HG03558 (cell line): ENCODE measurements around the gene PCLO.
"Not testable (repeated sequence)": the region's sequence is repeated elsewhere in the genome, so short reads cannot be mapped to it uniquely, and the experiment has no call there.

Experiments
- ATAC-seq: cut with Tn5 transposase; IDR thresholded peaks from one replicate; pipeline ENCODE4 v1.9.1; 2021; ENCODE audit warnings: moderate number of reproducible peaks; ENCODE audit not compliant: unreplicated experiment; ENCODE audit errors: extremely low read depth

Gene PCLO

DNA sequence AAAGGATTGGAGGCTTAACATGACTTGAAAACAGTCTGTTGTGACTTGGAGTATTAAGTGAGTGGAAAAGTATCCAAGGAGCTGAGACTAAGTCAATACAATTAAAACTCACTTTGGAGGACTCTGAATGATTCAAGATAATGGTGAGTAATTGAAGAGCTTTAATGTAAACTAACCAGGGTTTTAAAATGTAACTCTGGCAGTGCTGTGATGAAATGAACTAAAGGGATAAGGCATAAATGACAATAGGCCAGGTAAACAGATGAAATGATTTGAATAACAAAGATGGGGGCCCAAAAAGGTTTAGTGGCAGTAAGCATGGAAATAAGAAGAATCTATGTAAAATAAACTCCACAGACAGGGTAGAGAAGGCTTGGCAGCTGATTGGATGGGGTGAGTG is 402.6 kb downstream of the PCLO start:
- no peak for ATAC-seq

DNA sequence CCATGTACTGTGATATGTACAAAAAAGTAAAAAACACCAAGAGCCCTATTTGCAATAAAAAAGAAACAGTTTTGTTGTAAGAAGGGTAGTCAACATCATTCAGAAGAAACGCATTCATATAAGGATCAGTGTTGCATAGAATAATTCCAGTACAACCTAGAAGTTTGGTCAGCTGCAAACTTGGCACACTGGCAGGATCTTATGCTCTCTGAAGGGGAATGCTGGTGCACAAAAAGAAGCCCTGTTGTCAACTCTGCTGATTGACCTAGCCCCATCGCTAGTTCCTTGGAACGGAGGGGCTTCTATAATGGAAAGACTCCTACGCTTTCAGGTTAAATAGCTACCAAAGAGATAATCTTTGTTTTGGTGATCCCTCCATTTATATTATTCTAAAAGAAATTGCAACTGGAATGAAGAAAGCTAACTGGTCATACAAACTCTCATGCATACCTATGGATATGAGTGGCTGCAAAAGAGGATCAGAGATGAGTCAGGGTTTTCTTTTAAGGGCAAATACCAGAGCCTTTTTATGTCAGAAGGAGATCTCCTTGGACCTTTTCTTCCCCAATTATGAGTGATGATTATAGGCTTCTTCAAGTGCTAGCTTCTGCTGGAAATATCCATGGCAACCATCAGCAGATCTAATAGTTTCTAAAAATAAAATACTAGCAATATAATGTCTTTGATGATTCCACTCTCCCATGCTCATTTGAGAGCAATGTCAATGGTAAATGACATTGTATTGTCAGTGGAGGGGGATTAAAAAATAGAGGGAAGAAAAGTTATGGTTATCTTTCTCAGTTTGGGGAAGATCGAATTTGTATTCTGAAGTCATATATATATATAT is 406.8 kb downstream of the PCLO start:
- no peak for ATAC-seq

DNA sequence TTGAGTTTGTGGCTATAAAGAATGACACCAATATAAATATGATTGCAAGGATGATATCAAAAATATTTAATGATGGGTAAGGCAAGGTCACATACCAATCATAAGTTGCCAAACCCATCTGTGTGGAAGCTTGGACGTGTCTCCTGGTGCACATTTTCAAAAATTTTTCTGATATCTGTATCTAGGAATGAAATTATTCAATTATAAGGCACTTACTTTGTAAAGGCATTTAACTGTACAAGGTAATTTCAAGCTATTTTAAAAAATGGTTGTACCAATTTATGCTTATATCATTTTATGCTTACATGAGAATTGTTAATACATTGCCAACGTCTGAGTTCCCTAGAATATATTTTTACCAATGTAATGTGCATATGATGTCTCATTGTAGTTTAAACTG is 412.7 kb downstream of the PCLO start:
- no peak for ATAC-seq

DNA sequence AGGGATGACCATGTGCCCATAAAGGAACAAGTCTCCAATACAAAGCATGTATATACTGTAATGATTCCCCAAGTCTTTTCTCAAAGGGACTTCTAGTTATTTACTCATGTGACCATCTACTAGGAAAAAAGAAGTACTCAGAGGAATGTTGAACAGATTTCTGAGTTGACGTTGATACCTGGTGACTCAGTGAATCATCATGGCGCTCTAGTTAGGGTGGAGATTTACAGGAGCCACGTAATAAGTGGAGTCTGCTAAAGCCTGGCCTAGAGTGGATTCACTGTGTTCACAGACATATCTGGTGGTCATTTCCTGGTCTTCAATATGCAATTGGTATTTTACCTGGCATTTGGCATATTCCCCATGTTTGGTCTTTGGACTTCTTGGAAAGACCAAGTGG is 416.9 kb downstream of the PCLO start:
- no peak for ATAC-seq

DNA sequence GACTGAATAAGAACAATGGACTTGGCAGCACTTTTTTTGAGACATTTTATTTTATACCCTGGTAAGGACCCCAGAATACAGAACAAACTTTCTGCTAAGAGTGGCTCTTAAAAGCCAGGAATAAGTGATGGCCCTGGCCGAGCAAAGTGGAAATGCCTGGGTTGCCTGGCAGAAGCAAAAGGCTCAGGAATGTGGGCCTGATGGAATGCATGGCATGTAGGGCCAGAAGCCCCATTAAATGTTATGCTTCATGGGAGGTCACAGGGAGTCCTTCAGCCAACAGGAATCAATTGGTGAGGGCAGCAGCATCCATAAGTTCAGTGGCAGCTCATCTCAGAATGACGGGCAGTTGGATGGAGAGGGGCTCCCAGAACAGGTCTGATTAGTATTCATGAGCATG is 417.6 kb downstream of the PCLO start:
- ATAC-seq = no peak

DNA sequence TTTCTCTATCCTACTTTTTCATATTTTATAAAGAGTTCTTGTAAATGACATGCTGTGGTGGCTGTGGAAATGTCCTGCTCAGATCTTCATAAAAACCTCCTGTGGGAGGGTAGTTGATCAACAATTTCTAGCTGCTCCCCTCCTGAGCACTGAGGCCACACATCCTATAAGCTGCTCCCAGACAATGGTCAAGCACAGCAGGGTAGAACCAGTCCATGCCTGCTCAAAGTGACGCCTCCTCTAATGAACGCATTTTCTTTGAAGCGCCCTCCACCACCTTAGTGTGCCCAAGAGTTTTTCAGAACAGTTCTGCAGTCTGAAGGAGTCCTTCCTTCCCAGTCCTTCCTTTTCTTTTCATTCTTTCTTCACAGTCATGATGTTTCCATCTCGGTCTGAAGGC is 420.5 kb downstream of the PCLO start:
- ATAC-seq = no peak

DNA sequence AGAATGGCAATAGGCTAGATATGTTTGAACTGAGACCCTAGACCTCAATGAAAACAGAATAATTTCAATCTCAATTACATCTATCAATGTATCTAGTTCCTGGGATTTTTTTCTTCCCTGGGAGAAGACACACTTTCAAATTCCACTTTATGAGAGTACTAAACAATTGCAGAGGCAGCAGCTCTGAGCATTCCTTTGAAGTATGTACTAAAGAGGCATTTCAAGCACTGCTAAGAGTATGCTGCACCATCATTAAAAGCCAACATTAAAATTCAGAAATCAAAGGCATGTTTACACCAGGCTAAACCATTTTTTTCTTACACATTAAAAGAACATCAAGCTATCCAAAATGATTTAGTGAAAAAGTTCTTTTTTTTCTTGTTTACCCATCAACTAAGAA is 421.2 kb downstream of the PCLO start:
- no peak for ATAC-seq

DNA sequence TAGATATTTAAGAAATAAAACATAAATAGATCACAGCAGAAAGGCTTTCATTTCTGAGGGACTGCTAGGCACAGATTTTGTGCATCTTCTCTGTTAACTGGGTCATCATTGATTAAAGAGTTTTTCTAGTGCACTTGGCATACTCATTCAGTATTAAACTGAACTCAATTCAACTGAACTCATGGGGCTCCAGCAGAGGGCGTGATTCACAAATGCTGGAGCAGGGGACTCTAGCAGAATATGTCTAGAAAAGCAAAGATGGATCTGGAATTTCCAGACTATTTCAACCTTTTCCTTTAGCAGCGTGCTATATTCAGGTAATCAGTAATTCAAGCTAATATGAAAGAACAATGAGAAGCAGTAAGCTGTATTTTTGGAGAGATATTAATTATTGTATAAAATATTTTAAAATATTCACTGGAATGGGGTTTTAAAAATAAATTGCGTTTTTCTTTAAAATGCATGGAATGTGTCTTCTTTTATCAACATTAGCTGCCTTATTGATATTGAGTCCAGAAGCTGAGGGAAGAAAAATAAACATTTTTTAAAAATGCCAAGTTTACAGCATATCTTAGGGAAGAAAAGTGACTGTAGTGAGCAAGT is 422.3 kb downstream of the PCLO start:
- no peak for ATAC-seq

DNA sequence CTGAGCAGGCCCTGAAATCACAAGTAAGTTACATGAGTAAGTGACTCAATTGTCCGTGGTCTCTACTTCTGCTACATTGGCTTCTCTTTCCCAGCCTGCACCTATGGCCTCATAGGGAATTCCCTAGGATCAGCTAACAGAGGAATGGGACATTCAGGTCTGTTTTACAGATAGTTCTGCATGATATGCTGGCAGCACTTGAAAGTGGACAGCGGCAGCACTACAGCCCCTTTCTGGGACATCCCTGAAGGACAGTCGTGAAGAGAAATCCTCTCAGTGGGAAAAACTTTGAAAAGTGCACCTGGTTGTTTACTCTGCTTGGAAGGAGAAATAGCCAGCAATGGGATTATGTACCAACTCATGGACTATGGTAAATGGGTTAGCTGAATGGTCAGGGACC is 426.1 kb downstream of the PCLO start:
- ATAC-seq = no peak

DNA sequence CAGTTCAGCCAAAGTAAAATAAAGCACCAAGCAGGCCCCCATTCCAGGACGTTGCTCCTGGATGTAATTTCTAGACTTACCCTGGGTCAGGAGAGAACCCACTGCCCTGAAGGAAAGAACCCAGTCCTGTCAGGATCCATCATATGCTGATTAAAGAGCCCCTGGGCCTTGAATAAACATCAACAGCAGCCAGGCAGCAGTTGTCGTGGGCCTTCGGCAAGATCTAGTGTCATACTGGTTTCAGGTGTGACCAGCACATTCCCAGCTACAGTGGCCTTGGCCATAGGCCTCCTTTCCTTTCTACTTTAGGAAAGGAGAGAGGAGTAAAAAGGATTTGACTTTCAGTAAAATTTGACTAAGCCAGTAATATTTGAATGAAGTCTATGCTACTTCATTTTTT is 430.0 kb downstream of the PCLO start:
- ATAC-seq = no peak

DNA sequence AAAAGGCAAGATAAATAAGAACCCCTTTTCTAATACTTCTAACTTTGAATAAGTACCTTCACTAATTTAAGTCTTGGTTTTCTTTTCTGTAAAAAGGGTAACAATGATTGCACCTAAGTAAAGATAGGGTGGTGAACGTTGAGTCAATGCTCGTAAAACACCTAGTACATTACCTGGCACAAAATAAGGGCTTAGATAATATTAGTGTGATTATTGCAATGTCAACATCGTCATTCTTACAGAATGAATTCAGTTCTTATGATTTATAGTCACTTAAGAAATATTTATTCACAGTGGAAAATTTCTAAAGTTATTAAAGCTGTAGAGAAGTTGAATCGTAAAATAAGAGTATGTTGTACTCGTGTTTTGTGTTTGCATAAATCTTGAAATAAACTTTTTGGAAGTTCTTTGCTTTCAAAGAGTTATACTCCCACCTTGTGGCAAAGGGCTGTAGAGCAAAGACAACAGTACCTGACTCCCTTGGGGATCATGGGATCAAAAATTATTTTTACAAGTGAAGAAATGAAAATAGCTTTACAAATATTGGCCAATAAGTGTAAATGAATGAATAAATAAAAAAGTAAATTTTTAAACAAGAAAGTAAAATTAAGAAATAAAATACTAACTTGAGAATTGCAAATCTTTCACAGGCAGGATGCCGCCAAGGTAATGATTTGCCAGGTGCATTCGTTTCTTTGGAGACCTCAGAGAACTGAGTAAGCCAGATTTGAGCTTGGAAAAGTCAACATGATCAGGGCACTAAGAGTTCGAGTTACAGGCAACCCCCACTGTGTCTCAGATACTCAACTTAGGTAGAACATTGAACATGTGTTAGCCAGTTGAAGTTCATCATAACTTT is 433.3 kb downstream of the PCLO start:
- ATAC-seq = no peak

DNA sequence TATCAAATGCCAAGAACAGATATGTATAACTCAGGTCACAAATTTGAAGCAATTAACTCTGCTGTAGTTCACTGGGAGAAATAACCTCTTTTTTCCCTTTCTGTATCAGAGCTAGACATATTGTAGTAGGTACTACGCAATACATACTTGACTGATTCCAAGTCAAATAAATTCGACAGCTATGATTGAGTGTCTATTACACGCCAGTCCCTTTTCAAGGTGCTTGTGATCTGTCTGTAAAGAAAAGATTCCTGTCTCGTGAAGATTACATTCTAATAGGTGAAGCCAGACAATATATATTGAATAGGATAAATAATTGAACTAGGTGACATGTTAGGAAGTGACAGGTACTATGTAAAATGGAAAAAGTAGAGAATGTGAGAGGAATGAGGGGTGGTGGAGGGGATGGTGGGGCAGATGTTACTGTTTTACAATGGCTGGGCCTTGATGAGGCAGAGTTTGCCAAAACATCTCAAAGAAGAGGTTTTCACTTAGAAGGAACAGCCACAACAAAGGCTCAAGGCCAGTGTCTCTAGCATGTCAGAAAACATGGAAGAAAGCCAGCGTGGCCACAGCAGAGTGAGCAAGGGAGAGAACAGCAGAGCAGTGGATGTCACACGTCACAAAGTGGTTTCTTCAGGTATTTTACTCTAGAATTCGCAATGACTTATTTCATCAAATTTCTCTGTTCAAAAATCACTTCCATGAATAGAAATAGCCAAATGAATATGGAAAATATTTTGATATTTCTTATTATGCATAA is 436.5 kb downstream of the PCLO start:
- no peak for ATAC-seq

DNA sequence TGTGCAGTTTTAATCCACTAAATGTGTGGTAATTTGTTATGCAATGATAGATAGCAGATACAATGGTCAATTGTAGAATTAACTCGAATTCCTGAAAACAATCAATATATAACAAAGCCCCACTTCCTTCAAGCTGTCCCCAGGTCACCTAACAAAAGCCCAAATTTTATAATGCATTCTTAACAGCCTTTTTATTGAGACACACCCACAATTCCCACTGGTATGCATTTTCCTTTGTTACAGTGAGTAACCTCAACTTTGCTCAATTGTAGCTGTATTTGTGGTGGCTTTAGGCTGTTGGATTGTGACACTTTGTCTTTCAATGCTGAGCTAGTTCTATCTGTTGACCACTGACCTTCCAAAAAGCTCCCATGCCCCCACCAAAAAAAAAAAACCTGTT is 439.3 kb downstream of the PCLO start:
- no peak for ATAC-seq

DNA sequence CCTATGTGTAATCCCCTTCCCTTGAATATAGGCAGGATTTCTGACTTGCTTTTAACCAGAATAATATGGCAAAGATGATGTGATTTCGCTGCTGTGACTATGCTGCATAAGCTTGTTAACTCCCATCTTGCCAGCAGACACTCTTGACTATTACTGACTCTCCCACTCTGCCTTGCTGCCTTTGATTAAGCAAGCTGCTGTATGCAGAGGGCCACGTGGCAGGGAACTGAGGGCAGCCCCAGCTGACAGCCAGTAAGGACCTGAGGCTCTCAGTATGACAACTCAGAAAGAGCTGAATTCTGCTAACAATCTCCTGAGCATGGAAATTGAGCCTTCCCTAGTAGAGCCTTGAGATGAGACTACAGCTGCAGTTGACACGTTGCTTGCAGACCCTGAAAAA is 439.7 kb downstream of the PCLO start:
- no peak for ATAC-seq

DNA sequence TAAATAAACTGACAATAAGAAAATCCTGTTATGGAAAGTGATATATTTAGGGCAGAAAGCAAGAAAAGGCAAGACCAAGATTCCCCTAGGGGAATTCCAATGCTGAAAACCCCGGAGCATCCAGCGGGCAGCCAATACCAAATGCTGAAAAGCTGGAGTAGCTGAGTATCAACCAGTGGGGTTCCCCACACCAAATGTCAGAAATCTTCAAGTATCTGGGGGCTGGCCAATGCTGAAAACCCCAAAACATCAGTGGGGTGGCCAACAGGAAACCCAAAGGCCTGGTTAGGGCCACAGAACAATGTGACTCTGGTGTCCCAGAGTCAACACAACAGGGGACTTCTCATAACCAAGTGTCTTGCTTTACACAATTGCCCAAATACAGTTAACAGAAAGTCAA is 447.3 kb downstream of the PCLO start:
- ATAC-seq = no peak

DNA sequence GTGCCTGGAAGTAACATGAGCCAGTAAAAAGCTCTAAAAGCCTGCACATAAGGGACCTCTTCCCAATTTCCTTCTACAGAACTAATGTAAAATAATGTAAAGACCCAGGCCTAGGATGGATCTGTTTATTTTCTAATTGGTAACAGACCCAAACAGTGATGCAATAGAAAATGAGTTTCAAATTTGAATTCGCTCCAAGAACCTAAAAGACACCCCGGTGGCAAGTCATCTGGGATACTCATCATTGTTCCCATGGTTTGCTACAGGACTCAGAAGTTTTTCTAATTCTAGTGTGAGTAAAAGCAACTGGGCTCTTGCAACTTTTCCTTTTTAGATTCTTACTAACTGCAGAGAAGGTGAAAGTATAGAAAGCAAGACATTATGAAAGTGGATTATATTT is 447.8 kb downstream of the PCLO start:
- no peak for ATAC-seq

DNA sequence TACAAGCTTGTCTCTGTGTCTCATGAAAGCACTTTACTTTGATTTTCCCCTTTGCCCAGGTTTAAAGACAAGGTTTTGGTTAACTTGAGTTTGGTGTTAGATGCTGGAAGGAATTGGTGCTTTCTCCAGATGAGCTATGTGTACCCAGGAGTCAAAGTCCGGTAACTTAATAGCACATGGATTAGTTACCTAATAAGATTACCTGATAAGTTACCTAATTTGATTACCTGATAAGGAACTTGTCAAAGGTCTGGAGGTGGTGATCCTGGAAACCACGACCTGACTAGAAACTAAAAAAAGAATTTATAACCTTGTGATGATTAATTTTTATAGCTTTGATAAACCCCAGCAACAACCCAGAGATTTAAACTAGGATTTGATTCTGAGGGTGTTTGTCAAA is 449.2 kb downstream of the PCLO start:
- no peak for ATAC-seq

DNA sequence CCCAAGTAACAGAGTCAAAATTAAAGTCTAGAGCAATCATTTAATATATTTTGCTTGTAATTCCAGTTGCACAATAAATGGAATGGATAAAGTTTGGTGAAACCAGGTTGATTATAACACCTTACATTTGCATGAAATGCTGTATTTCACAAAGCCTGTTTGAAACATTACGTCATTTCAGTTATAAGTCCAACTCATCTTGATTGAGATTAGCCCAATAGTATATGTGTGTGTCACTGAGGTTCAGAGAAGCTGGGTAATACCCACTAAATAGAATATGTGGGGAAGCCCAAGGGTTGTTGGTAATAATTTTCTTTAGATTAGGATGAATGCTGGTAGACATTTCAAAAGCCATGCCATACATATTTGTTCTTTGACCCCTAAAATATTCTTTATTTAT is 456.3 kb downstream of the PCLO start:
- ATAC-seq = not testable (repeated sequence)

DNA sequence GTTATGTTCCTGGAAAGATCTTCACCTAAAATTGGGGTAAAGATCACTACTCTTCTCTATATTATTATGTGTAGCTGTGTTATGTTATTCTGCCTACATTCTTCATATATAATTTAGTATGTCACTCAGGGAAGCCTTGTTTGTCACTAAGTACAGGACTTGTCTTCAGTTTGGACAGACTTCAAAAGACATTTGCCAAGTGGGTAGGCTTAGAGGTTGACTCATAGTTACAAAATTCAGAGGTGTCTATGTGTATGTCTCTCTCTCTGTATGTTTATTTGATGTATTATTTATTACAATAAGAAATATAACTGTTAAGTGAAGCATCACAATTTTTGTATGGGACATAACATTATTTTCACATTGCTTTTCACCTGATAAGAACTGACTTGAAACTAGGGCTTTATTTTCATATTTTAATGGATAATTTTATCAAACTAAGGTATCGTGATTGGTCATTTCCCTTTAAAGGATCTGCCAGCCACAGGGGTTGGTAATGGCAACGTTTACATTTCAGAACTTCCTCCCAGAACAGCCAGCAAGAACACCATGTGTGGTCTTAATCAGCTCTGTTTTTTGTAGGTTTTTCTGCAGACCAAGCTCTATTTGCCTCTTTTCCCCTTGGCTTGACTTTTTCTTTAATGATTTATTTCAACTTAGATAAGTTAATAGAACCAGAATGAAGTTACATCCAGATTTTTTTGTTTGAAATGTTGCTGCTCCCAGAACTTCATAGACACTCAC is 457.0 kb downstream of the PCLO start:
- no peak for ATAC-seq

DNA sequence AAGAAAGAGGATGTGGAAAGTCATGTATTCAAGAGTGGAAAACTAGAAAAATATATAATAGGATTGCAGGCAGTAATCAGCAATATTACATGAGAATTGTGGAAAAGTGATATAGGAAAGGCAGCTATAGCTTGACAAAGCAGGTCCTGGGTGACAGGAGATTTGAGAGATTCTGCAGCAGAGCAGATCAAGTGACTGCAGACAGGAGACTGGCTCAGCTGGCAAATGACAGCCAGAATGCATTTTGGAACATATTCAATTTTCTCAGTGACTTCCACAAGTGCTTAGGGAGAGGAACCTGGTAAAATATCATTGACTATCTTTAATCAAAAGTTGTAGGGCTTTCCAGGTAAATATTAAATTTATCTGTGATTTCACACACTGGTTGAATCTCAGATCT is 458.6 kb downstream of the PCLO start:
- no peak for ATAC-seq
